H1 (cell line): Measurements from ENCODE around the gene HS6ST1. TPM values are rescaled to one million over a fixed set of nuclear protein-coding genes. Genes with fewer than 3 reads are reported as not detected.

Experiments used
- JUN ChIP-seq: IDR thresholded peaks from 2 replicates; pipeline ENCODE4 v1.6.1; 2011; ENCODE audit warnings: low read depth, mild to moderate bottlenecking, improper control_type of control experiment, low read length
- RNF2 ChIP-seq: fragments of 200-900, 300-1000 bp; sonication (generic); IDR thresholded peaks from 2 replicates; pipeline ENCODE4 v1.7.1; 2016; ENCODE audit warnings: borderline replicate concordance, low read depth, mild to moderate bottlenecking, antibody characterized with exemption, low read length; ENCODE audit not compliant: poor library complexity, severe bottlenecking; ENCODE audit errors: missing control alignments
- SIRT6 ChIP-seq: IDR thresholded peaks from one replicate; pipeline ENCODE4 v1.7.1; 2012; ENCODE audit warnings: low read length, inconsistent platforms
- polyA plus RNA-seq, 7 experiments: library from polyadenylated mRNA; depleted of rRNA in 3 of 7; stranded (reverse) in 5 of 7; unstranded in 2 of 7; fragments of >200 nt in 5 of 7; fragments of 200-250 nt in 2 of 7; gene quantifications; 1 replicate in 5 of 7; 2 replicates in 1 of 7; 4 replicates in 1 of 7; pipeline versions ENCODE4 v1.2.1 to v1.2.3, GENCODE V29; 2011 to 2013; ENCODE audit warnings: missing spikeins in 2 of 7, mixed read lengths in 2 of 7
- total RNA-seq: library from RNA; stranded (reverse); fragmentation: NEBNext Ultra II Directional; extraction: Animal tissue kit (Norgen Biotek cat#: 25700); gene quantifications from 2 replicates; pipeline ENCODE4 v1.2.1, GENCODE V29; 2021
- TF ChIP-seq, protein P1 (sequence below): IDR thresholded peaks from 2 replicates; pipeline ENCODE4 v1.6.1; 2012; ENCODE audit warnings: inconsistent platforms

Gene HS6ST1
- total and polyA plus RNA-seq, 2 of the 8 experiments (the other 6 are each of a cell fraction or from before 2014, with no cell fraction given) = 37.4 to 74.6 TPM

DNA sequence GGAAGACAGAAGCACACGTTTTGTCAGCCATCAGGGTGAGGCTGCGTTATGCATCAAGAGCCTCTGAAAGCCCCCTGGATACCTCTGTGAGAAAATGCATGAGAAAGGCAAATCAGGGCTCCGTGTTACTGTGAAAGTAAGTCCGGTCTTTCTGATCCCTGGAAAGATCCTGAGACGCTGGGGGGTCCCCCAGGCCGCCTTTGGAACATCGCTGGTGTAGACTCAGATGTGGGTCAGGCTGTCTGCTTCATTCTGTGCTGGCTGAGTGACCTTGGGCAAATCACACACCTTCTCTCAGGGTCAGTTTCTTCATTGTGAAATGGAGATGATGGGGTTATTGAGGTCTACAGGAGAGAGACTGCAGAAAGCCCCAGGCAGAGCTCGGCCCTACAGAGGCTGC, 42.0 kb upstream of the HS6ST1 start (continued):
- TF ChIP-seq, protein P1, sequence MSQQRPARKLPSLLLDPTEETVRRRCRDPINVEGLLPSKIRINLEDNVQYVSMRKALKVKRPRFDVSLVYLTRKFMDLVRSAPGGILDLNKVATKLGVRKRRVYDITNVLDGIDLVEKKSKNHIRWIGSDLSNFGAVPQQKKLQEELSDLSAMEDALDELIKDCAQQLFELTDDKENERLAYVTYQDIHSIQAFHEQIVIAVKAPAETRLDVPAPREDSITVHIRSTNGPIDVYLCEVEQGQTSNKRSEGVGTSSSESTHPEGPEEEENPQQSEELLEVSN = no peak
- TF ChIP-seq RNF2 (no peak), JUN (no peak), SIRT6 (no peak)
